Activated CD4-positive, alpha-beta T cell treated with anti-CD3 and anti-CD28 coated beads for 1 hour (primary cell): ENCODE results near the gene REPS2.
A peak's percentile ranks its signal among the peaks of the same experiment; 100 is the strongest.
"Not testable (repeated sequence)": the region's sequence is repeated elsewhere in the genome, so short reads cannot be mapped to it uniquely, and the experiment has no call there.

Experiments
- DNase-seq: peaks from one replicate; pipeline ENCODE4 v3.0.0-alpha.2; 2020

The REPS2 gene

DNA sequence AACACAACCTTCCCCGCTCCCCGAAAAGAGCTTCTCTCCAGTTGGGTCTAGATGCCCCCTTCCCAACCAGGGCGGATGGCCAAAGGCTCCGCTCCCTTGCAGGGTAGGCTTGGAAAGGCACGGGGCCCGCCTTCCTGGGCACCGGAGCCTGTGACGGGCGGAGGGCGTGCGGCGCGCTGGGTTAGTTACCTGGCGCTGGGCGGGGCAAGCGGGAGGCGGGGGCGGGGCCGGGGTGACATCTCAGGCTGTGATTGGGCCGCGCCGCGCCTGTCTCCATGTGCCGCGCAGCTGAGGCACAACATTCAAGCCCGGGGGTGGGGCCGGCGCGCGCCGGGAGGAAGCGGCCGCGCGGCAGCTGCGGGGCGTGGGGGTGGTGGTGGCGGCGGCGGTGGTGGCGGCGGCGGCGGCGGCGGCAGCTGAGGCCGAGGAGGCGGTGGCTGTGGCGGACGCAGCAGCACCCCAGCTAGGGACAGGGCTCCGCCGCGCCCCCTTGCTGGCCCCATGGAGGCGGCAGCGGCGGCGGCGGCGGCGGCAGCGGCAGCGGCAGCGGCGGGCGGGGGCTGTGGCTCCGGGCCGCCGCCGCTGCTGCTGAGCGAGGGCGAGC is at the start of gene REPS2:
TSS of gene REPS2 (plus strand) at position 298 of the 604 bp plus-strand sequence. CDS start at position 502, 204 bp downstream.
- peak; percentile 67 for DNase-seq

DNA sequence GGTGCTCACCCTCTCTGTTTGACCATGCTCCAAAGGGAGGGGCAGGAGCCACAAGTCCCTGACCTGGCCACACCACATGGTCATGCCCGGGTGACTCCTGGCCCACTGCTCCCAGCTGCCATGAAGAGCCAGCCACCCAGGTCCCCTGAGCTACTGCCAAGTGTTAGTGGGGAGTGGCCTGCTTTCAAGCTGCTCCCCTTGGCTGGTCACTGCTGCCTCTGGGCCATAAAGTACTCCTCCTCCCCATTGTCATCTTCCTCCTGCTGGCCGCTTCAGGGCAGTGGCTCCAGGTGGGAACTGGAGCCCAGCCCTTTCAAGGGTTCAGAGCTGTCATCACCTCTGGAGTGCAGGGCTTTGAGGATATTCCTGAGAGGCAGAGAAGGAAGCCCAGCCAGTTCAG is 49.0 kb upstream of the REPS2 start:
- no peak for DNase-seq

- no peak for DNase-seq
These were observed 43.0 kb upstream of the REPS2 start for GRCh38 chrX:16903274-16904022.

DNA sequence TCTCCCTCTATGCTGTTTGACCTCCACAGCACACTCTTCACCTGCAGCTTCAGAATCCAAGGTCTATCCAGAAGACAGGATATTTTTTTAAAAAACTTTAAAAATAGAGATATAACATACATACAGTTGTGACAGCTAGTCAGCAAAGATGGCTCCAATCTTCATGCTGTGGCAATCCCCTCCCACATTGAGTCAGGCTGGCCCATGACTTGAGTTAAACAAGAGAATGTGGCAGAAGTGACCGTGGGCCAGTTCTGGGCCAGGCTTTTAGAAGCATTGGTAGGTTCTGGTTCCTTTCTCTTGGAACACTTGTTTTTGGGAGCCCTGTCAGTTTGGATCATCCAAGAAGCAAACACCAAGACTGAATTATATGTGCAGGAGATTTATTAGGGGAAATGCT is 36.1 kb upstream of the REPS2 start:
- no peak for DNase-seq

- no peak for DNase-seq
These were observed 32.4 kb upstream of the REPS2 start for GRCh38 chrX:16914058-16914457.

GRCh38 chrX:16916561-16916960 is 29.9 kb upstream of the REPS2 start:
- no peak for DNase-seq

DNA sequence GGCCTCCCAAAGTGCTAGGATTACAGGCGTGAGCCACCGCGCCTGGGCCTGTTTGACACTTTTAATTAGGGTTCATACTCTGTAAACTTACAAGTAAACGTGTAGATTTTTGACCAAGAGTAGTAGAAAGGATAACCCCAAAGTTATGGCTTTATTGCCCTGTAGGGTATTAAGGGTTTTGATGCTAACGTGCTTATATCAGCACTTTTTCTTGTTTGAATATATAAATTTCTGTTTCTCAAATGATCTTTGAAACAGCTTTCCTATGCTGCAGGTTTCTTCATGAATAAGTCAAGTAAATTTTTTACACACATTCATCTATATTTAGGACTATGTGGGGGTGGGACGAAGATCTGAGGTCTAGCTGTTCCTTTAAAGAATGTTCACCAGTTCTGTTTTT is 29.3 kb upstream of the REPS2 start:
- DNase-seq = no peak

DNA sequence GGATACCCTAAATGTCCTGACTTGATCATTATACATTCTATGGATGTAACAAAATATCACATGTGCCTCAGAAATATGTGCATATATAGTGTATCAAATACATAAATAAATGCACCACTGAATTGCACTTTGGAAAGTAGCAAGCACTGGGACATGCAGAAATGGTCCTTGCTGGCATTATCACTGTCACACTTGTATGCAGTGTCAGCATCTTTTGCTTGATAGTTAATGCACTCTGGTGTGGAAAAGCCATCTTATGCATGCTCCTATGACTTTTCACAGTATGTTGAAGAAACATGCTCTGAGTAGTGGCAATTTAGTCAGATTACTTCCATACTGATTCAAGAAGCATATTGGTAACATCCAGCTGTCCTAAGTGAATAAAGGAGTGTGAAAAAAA is 27.5 kb upstream of the REPS2 start:
- DNase-seq = no peak

DNA sequence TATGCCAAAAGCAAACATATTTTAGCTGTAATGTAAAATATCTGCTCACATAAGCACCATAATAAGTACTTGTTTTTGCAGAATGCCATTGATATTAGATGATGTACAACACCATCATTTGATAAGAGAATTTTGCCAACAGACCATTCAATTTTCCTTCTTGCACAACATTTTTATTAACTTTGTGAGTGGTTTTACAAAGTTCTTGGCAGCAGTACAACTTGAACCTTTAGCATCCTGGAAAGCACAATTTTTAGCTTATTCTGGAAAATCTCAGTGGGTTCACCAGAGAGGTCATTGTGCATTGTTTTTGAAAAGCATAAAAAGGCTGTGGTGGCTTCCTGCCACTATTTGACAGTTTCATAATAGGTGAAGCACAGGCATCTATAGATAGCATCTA is 26.4 kb upstream of the REPS2 start:
- DNase-seq = no peak

DNA sequence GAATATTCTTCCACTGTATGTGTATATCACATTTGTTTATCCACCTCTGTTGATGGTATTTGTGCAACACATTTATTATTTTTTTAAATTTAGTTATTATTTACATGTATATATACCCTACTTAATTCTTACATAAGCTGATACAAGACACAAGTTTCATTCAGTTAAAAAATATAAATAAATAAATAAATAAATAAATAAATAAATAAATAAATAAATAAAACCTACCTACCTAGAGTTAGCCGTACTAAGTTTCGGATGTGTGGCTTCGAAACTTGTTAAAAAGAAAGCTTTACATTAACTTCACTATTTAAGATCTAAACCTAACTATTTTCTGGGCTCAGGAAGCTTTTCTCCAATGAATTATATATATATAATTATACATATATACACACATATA is 23.3 kb upstream of the REPS2 start:
- no peak for DNase-seq

GRCh38 chrX:16924631-16925480 is 21.6 kb upstream of the REPS2 start:
- DNase-seq = no peak

DNA sequence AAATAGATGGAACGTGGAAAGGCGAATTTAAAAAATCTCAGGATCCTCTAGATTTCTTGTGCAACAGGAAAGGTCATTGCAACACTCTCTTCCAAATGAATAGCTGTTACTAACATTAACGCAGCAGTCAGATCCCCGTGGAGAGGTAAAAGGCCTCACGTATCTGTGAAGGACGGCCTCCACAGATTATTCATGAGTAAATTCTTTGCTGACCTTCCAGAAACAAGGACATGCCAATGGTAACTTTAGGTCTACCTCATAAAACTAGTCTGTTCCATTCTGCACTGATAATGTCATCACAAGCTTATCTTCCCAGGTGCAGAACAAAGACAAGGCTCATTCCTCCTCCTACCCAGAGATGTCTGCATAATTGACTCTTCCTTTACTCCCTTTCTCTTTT is 16.1 kb upstream of the REPS2 start:
- no peak for DNase-seq

- no peak for DNase-seq
These were observed 15.1 kb upstream of the REPS2 start for GRCh38 chrX:16931371-16931770.

GRCh38 chrX:16931855-16932575 is 14.4 kb upstream of the REPS2 start:
- no peak for DNase-seq

DNA sequence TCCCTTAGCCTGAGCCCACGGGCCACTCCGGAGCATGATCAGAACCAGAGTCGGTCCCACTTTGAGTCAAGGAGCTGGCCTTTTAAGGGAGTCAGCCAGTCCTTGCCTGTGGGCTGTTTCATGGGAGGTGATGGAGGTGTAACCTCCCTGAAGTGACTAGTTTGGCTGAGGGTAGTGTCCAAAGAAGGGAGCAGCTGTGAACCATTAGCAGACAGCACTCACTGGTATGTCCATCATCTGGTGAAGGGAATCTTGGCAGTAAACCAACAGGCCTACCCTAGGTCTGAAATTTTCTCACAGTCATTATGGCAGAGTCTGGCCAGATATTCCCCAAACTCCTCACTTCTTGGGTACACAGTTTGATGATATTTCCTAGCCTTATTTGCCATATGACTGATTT is 12.3 kb upstream of the REPS2 start:
- no peak for DNase-seq

GRCh38 chrX:16946971-16947562 is 609 bp downstream of the REPS2 start:
- peak; percentile 7 for DNase-seq

DNA sequence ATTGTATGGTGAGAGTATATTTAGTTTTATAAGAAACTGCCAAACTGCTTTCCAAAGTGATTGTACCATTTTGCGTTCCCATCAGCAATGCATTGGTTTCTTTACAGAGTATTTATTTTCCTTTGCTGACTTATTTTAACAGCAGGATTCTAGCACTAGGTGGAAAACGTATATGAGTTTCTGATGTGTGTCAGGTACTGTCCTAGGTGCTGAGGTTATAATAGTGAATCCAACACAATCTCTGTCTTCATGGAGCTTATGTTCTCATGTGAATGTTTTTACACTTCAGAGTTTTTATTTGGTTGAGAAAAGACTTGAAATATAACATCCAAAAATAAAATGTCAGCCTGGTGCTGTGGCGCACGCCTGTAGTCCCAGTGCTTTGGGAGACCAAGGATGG is 4.0 kb downstream of the REPS2 start:
- no peak for DNase-seq

DNA sequence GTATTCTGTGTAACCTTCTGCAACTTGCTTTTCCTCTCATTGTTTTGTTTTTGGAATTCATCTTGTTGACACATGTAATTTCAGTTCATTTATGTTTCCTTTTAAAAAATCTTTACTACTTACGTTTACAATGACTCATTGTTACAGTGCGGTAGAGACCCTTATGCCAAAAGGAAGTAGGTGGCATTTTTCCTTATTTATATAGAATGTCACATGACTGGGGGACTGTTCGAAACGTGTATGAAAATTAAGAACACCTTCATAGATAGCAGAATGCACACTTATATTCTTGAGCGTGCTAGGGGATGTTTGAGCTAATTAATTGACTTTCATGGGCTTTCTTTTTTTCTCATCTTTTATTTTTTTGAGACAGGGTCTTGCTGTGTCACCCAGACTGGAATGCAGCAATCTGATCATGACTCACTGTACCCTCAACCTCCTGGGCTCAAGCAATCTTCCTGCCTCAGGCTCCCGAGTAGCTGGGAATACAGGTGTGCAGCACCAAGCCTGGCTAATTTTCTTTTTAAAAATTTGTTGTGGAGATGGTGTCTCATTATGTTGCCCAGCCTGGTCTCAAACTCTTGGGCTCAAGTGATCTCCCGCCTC is 7.3 kb downstream of the REPS2 start:
- DNase-seq = no peak

DNA sequence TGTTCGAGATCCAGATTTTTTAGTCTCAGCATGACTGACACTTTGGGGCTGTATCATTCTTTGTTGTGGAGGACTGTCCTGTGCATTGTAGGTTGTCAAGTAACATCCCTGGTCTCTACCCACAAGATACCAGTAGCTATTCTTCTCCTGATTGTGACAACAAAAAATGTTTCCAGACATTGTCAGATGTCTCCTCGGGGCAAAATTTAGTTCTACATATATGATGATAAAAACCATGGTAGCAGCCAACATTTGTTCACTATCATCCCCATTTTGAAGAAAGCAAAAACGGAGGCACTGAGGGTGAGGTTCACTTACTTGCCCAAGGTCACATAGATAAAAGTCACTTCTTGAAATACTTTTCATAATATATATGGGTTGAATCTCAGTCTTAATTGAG is 11.3 kb downstream of the REPS2 start:
- DNase-seq = no peak

DNA sequence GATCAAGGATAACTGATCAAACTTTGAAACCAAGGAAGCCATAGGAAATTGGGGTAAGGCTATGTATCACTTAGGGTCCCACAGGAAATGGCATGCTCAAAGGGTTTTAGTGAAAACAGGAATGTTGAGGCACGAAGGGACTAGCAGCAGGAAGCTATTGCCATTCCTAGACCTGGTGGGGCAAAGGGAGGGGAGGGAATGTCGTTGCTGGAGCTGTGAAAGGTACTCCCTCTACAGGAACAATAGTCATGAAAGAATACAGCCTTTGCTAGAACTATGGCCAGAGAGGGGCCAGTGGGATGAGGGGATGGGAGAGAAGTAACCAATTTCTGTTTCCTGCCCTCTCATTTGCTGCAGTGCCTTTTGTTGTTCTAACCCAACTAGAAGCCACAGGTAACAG is 11.9 kb downstream of the REPS2 start:
- DNase-seq = no peak

DNA sequence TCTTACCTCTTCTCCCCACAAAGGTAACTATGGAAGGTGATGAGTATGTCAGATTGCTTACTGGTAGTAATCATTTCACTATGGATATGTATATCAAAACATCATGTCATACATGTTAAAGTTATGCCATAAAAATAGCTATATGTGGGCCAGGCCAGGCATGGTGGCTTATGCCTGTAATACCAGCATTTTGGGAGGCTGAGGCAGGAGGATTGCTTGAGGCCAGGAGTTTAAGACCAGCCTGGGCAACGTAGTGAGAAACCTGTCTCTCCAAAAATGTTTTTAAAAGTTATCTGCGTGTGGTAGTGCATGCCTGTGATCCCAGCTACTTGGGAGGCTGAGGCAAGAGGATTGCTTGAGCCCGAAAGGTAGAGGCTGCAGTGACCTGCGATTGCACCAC is 16.2 kb downstream of the REPS2 start:
- not testable (repeated sequence) for DNase-seq

DNA sequence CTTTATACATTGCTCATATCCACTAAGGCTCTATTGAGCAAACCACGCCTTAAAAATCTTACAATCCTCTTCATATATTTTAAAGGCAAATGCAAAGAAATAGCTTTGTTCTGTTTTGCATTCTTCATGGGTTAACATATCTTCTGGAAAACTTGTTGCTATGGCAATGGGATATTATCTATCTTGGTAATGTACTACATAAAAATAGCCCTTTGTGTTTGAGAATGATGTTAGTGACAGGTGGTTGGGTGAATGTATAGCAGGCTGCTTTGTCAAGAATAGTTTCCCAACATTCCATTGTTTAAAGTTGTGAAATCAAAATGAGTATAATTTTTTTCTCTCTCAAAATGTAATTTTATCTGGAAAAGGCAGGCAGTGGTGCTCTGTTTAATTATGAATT is 16.8 kb downstream of the REPS2 start:
- DNase-seq = no peak
